Activated naive CD4-positive, alpha-beta T cell treated with anti-CD3 and anti-CD28 coated beads, Interleukin-2, amount 10 ng/mL, durations not matched to agents 7 days and 5 days (primary cell): ENCODE results near the gene CST1.
A peak's percentile ranks its signal among the peaks of the same experiment; 100 is the strongest.
"Not testable (repeated sequence)": the region's sequence is repeated elsewhere in the genome, so short reads cannot be mapped to it uniquely, and the experiment has no call there.

Source experiments
- CTCF ChIA-PET: fragments of 350-600 bp; sonication (Branson Sonifier 250); formaldehyde crosslinking; loops from one replicate; lab custom pipeline; 2021; ENCODE audit warnings: antibody characterized with exemption; lab: Charles Lee
- DNase-seq: peaks from one replicate; pipeline ENCODE4 v3.0.0-alpha.2; 2020
- H3K27ac Mint-ChIP-seq: one replicate; pipeline ENCODE4 v1.8.0; 2021; ENCODE audit warnings: mild to moderate bottlenecking, moderate library complexity, mixed read lengths
- H3K27me3 Mint-ChIP-seq: one replicate; pipeline ENCODE4 v1.8.0; 2021; ENCODE audit warnings: mild to moderate bottlenecking, mixed read lengths
- H3K36me3 Mint-ChIP-seq: one replicate; pipeline ENCODE4 v1.8.0; 2021; ENCODE audit warnings: mixed read lengths
- H3K4me1 Mint-ChIP-seq: one replicate; pipeline ENCODE4 v1.8.0; 2021; ENCODE audit warnings: mixed read lengths
- H3K4me3 Mint-ChIP-seq: one replicate; pipeline ENCODE4 v1.8.0; 2021; ENCODE audit warnings: mild to moderate bottlenecking, moderate library complexity, mixed read lengths
- H3K9me3 Mint-ChIP-seq: one replicate; pipeline ENCODE4 v1.8.0; 2021; ENCODE audit warnings: mixed read lengths

CST1 gene

GRCh38 chr20:23747551-23747950 is 3.2 kb downstream of the CST1 start:
- H3K36me3 Mint-ChIP-seq, H3K9me3 Mint-ChIP-seq, H3K27me3 Mint-ChIP-seq, DNase-seq, H3K4me3 Mint-ChIP-seq, H3K27ac Mint-ChIP-seq, CTCF ChIA-PET, H3K4me1 Mint-ChIP-seq: not testable (repeated sequence)

- H3K4me3 Mint-ChIP-seq, H3K36me3 Mint-ChIP-seq, H3K4me1 Mint-ChIP-seq, H3K27me3 Mint-ChIP-seq, H3K27ac Mint-ChIP-seq, DNase-seq, CTCF ChIA-PET, H3K9me3 Mint-ChIP-seq: not testable (repeated sequence)
These were observed 3.6 kb downstream of the CST1 start for GRCh38 chr20:23747092-23747491.

GRCh38 chr20:23746321-23746720 is 4.4 kb downstream of the CST1 start:
- Mint-ChIP-seq H3K27me3 (no peaks in the 10 kb centered on the region), H3K4me3 (no peak overlapping the region), H3K27ac (no peak overlapping the region), H3K9me3 (no peaks in the 10 kb centered on the region), H3K36me3 (no peaks in the 10 kb centered on the region), H3K4me1 (no peaks in the 10 kb centered on the region)
- DNase-seq: no peak
- CTCF ChIA-PET: no interaction called here

- peaks cover 3% of the 10 kb centered on the region for H3K27me3 Mint-ChIP-seq
- DNase-seq: no peak
- no peaks in the 10 kb centered on the region for H3K36me3 Mint-ChIP-seq
- H3K4me3 Mint-ChIP-seq: no peak overlapping the region
- H3K4me1 Mint-ChIP-seq: no peaks in the 10 kb centered on the region
- no peaks in the 10 kb centered on the region for H3K9me3 Mint-ChIP-seq
- H3K27ac Mint-ChIP-seq: no peak overlapping the region
- CTCF ChIA-PET: no interaction called here
These were observed 5.5 kb downstream of the CST1 start for GRCh38 chr20:23745247-23745646.

- Mint-ChIP-seq H3K4me1 (no peaks in the 10 kb centered on the region), H3K27me3 (peaks cover 4% of the 10 kb centered on the region), H3K9me3 (no peaks in the 10 kb centered on the region), H3K4me3 (no peak overlapping the region), H3K27ac (no peak overlapping the region), H3K36me3 (no peaks in the 10 kb centered on the region)
- CTCF ChIA-PET: no interaction called here
- no peak for DNase-seq
These were observed 5.9 kb downstream of the CST1 start for GRCh38 chr20:23744817-23745216.

GRCh38 chr20:23735391-23735790 is 15.3 kb downstream of the CST1 start:
- H3K4me3 Mint-ChIP-seq, H3K36me3 Mint-ChIP-seq, H3K9me3 Mint-ChIP-seq, DNase-seq, H3K27ac Mint-ChIP-seq, CTCF ChIA-PET, H3K4me1 Mint-ChIP-seq: not testable (repeated sequence)
- H3K27me3 Mint-ChIP-seq: peaks cover 18% of the 10 kb centered on the region

GRCh38 chr20:23734949-23735348 is 15.8 kb downstream of the CST1 start:
- DNase-seq, H3K9me3 Mint-ChIP-seq, H3K4me1 Mint-ChIP-seq, H3K4me3 Mint-ChIP-seq, H3K36me3 Mint-ChIP-seq, CTCF ChIA-PET, H3K27ac Mint-ChIP-seq: not testable (repeated sequence)
- H3K27me3 Mint-ChIP-seq: peaks cover 15% of the 10 kb centered on the region

- DNase-seq, H3K36me3 Mint-ChIP-seq, CTCF ChIA-PET, H3K4me1 Mint-ChIP-seq, H3K4me3 Mint-ChIP-seq, H3K27ac Mint-ChIP-seq, H3K9me3 Mint-ChIP-seq: not testable (repeated sequence)
- H3K27me3 Mint-ChIP-seq: peaks cover 15% of the 10 kb centered on the region
These were observed 16.3 kb downstream of the CST1 start for GRCh38 chr20:23734440-23734839.

GRCh38 chr20:23727016-23727415 is 23.7 kb downstream of the CST1 start:
- no peak for DNase-seq
- Mint-ChIP-seq H3K27ac (no peak overlapping the region), H3K4me1 (no peaks in the 10 kb centered on the region), H3K27me3 (no peaks in the 10 kb centered on the region), H3K9me3 (no peaks in the 10 kb centered on the region), H3K36me3 (no peaks in the 10 kb centered on the region), H3K4me3 (no peak overlapping the region)
- CTCF ChIA-PET: no interaction called here

- H3K4me3 Mint-ChIP-seq: no peak overlapping the region
- DNase-seq: no peak
- CTCF ChIA-PET: no interaction called here
- no peaks in the 10 kb centered on the region for H3K36me3 Mint-ChIP-seq
- no peaks in the 10 kb centered on the region for H3K4me1 Mint-ChIP-seq
- no peaks in the 10 kb centered on the region for H3K27me3 Mint-ChIP-seq
- no peak overlapping the region for H3K27ac Mint-ChIP-seq
- no peaks in the 10 kb centered on the region for H3K9me3 Mint-ChIP-seq
These were observed 25.6 kb downstream of the CST1 start for GRCh38 chr20:23725102-23725501.

GRCh38 chr20:23723659-23724307 is 27.0 kb downstream of the CST1 start:
- H3K27me3 Mint-ChIP-seq, H3K4me3 Mint-ChIP-seq, H3K27ac Mint-ChIP-seq, CTCF ChIA-PET, H3K36me3 Mint-ChIP-seq, H3K4me1 Mint-ChIP-seq, H3K9me3 Mint-ChIP-seq: not testable (repeated sequence)
- DNase-seq: peak; percentile 48

GRCh38 chr20:23722851-23723250 is 27.9 kb downstream of the CST1 start:
- H3K36me3 Mint-ChIP-seq, H3K27ac Mint-ChIP-seq, H3K4me1 Mint-ChIP-seq, CTCF ChIA-PET, H3K9me3 Mint-ChIP-seq, H3K4me3 Mint-ChIP-seq, H3K27me3 Mint-ChIP-seq, DNase-seq: not testable (repeated sequence)

GRCh38 chr20:23721962-23722361 is 28.8 kb downstream of the CST1 start:
- Mint-ChIP-seq H3K36me3 (no peaks in the 10 kb centered on the region), H3K27ac (no peak overlapping the region), H3K27me3 (no peaks in the 10 kb centered on the region), H3K4me1 (no peaks in the 10 kb centered on the region), H3K4me3 (no peak overlapping the region), H3K9me3 (no peaks in the 10 kb centered on the region)
- CTCF ChIA-PET: interaction anchor here (0.5 kb wide), 1 partner anchor 1659 kb away, joined by 3 read pairs; no protein-coding TSS in a partner anchor
- no peak for DNase-seq

- DNase-seq, H3K27me3 Mint-ChIP-seq, H3K9me3 Mint-ChIP-seq, H3K27ac Mint-ChIP-seq, H3K36me3 Mint-ChIP-seq, CTCF ChIA-PET, H3K4me3 Mint-ChIP-seq, H3K4me1 Mint-ChIP-seq: not testable (repeated sequence)
These were observed 31.4 kb downstream of the CST1 start for GRCh38 chr20:23719351-23719750.

GRCh38 chr20:23711778-23712177 is 39.0 kb downstream of the CST1 start:
- CTCF ChIA-PET, H3K36me3 Mint-ChIP-seq, H3K4me3 Mint-ChIP-seq, DNase-seq, H3K4me1 Mint-ChIP-seq, H3K9me3 Mint-ChIP-seq, H3K27me3 Mint-ChIP-seq, H3K27ac Mint-ChIP-seq: not testable (repeated sequence)

GRCh38 chr20:23710771-23711170 is 40.0 kb downstream of the CST1 start:
- Mint-ChIP-seq H3K27me3 (no peaks in the 10 kb centered on the region), H3K4me1 (no peaks in the 10 kb centered on the region), H3K27ac (no peak overlapping the region), H3K4me3 (no peak overlapping the region), H3K9me3 (no peaks in the 10 kb centered on the region), H3K36me3 (no peaks in the 10 kb centered on the region)
- no peak for DNase-seq
- CTCF ChIA-PET: no interaction called here
